ENCODE measurements around the gene FBRSL1.
"Not testable (repeated sequence)": the region's sequence is repeated elsewhere in the genome, so short reads cannot be mapped to it uniquely, and the experiment has no call there.

Gene FBRSL1

GRCh38 chr12:132489602-132490266 is at the start of gene FBRSL1:
Gene FBRSL1, plus strand, starts transcription at chr12:132490151.
- DNase-seq = peak; percentile 87 to 97 (median 95)

DNA sequence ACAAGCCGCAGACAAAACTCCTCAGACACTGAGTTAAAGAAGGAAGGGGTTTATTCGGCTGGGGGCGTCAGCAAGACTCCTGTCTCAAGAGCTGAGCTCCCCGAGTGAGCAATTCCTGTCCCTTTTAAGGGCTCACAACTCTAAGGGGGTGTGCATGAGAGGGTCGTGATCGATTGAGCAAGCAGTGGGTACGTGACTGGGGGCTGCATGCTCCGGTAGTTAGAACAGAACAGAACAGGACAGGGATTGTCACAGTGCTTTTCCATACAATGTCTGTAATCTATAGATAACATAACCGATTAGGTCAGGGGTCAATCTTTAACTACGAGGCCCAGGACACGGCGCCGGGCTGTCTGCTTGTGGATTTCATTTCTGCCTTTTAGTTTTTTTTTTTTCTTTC is 49.5 kb upstream of the FBRSL1 start:
- not testable (repeated sequence) for DNase-seq

GRCh38 chr12:132441871-132442863 is 47.8 kb upstream of the FBRSL1 start:
- DNase-seq = no peak

GRCh38 chr12:132443091-132443490 is 46.9 kb upstream of the FBRSL1 start:
- no peak for DNase-seq

GRCh38 chr12:132444283-132444682 is 45.7 kb upstream of the FBRSL1 start:
- no peak for DNase-seq

DNA sequence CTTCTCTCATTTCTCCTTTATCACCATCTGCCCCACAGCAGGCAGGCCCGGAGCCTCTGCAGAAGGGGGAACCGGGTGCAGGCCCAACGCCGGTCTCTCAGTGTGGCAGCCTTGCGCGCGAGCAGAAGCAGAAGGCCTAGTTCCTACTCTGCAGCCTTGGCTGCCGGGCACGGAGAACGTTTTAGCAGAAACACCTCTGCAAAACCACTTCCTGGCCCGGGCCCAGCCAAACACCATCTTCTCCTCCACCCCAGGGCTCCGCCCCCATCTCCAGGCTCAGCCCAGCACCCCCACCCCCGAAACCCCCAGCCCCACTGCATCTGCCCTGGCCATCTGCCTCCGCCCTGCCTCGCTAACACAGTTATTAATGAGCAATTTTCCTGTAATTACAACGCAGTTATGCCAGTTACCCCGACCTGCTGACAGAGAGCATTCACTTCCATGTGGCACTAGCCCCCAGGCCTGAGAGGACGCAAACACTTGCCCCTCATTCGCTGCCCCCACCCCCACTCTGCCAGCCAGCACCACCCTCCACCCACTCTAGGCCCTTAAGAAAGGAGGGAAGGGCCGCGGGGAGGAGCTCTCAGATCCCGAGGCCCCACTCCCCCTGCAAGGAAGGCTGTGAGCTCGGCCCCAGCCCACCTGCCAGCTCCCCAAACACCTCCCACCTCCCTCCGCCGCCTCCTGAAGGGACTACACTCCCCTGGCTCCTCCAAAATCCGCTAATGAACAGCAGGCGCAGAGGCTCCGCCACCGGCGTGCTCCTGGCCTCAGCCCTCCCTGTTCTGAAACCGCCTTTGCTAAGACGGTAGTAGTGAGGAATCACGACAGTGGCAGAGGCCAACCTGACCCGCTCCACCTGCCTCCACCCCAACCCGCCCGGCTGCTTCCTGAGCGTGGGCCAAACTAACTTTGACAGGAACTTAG is 44.7 kb upstream of the FBRSL1 start:
- peak; percentile 52 to 82 (median 63) for DNase-seq

- DNase-seq = peak in 2 of 4 experiments; percentile 30 to 49
Observed at GRCh38 chr12:132445884-132446632, 43.9 kb upstream of the FBRSL1 start.

DNA sequence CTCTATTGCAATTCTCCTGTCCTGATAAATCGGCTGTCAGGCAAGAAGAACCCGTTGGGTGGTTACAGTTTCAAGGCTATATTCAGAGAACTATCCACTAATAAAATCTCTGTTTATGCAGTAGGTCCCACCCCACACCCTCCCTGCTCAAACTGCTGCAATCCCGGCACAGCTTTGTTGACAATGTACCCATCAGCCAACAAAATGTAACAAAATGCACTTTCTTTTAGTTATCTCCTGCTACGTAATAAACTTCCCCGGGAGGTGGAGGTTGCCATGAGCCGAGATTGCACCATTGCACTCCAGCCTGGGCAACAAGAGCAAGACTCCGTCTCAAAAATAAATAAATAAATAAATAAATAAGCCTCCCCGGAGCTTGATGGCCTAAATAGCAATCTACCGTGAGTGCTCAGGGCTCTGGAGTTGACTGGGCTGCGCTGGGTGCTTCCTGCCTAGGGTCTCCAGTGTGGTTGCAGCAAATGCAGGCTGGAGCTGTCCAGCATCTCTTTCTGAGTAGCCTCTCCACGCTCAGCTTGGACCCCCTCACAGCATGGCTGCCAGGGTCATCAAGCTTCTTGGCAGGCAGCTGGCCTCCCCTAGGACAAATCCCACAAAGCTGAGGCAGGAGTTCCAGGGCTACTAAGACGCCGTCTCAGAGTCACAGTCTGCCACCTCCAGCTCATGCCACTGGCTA is 43.2 kb upstream of the FBRSL1 start:
- no peak for DNase-seq

DNA sequence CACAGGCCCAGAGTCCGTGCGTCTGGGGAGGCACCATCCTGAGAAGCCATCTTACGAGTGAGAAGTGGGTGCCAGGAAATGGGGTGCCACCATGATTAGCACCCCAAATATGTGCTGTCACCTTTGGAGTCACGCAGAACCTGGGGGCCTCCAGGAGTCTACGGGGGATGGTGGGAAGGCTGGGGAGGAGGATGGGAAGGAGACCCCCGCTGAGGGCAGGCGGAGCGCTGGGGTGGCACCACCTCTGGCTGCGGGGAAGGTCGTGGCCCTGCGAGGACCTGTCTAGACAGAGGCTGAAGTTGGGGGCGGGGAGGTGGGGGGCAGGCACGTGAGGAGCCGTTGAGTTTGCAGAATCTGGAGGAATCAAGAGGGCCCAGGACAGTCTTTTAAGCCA is 42.6 kb upstream of the FBRSL1 start:
- DNase-seq = no peak

DNA sequence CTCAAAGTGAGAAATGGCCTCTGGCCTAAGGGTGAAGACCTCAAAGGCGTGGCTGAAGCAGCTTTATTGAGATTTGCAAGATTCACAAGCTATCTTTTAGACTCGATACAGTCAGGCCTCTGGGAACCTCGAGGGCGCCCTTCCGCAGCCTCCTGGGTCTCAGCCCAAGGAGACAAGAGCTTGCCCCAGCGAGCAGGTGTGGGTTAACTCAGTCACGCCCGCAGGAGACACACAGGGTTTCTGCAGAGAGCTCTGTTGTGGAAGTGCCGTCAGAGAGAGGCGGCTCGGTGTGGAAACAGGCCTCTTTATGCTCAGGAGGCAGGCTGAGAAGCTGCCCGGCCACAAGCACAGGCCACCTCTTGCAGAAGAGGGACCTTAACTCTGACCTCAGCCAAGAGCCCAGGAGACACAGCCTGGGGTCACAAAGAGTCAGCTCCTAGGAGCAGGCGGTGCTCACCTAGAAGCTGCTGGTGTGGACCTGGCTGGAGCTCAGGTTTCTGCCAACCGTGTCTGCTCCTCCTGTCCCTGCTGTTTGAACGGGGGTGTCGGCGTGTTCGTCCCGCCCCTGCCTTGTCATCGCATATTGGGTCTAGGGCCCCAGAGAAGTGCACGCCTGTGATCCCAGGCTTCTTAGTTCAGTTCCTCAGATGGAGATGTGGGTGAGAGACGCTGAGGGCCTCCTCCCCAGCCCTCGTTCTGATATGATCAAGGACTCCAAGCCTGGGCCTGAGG is 42.1 kb upstream of the FBRSL1 start:
- no peak for DNase-seq

- no peak for DNase-seq
Observed at GRCh38 chr12:132448463-132448820, 41.5 kb upstream of the FBRSL1 start.

GRCh38 chr12:132449565-132450417 is 40.2 kb upstream of the FBRSL1 start:
- DNase-seq = no peak

GRCh38 chr12:132450418-132451171 is 39.4 kb upstream of the FBRSL1 start:
- no peak for DNase-seq

- DNase-seq = no peak
Observed at GRCh38 chr12:132451172-132451835, 38.6 kb upstream of the FBRSL1 start.

DNA sequence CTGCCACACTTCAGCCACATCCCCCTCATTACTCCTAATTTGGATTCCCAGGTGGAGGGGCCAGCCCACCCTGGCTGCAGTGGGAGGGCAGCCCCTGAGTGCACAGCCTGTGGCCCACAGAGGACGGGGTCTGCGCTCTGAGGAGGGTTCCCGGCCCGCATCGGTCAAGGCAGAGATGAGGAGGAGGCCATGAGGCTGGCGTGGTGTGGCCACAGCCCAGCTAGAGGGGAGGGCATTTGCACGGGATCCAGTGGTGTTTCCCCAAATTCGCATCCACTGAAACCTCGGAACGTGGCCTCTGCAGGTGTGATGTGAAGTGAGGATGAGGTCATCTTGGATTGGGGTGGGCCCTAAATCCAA is 38.1 kb upstream of the FBRSL1 start:
- DNase-seq = no peak

DNA sequence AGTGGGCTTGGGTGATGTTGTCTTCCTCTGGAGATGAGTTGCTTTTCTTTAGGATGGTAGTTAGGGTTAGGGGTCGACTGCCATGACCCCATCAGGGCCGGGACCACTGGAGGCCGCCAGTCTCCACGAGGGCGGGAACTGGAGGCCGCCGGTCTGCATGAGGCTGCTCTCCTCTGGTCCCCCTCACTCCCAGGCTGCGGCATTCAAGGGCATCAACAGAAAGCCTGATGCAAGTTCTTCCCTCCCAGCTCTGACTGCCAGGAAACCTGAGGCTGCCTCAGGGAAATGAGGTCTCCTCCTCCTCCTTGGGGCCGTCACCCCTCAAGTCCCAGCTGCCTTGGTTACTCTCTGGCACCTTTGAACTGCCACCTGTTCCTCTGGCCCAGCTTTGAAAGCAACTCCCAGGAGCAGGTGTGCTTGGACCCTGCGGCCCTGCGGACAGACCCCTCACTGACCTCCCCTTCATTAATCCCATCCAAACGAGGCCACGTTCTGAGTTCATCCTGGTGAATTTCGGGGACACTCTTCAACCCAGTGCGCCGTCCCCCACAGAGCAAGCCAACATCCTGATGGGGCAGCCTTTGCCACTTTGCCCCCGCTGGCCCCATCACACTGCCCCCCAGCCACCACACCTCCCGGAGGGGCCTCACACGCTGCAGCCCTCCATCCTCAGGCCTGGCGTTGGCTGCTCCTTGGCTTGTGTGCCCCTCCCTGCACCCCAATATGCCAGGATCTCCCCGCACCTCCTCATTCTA is 37.2 kb upstream of the FBRSL1 start:
- no peak for DNase-seq

DNA sequence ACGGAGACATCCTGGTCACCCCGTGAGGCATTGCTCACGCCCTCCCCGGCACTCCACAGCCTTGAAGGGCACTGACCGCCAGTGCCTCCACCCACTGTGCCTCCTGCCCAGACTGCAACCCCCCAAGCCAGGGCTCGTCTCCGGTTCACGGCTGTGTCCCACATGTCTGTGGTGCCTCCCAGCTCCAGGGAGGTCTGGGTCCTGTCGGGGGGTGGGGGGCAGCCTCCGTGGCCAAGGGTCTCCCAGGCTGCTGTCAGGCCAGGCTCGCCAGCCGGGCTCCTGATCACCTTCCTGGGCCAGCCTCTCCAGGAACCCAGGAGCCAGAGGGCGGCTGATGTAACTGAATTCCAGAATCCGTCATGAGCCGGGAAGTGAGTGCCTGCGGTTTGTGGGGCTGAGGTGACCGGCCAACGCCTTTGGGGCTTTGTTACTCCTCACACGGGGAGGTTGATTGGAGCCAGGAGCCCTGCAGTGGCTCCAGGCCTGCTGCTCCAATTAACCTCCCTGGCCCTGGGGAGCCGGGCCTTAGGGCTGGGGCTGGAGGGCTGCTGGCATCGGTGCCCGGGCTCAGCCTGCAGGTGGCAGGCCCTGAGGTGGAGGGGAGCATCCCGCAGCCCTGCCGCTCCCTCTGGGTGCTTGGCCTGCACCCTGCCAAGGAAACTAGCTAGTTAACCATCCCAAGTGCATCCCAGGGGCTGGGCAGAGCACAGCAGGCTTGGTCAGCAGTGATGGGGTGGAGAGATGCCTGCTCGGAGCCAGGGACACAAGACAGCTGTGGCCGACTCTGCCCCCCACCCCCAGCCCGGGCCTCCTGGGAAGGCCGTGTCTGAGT is 36.4 kb upstream of the FBRSL1 start:
- no peak for DNase-seq
